ENCODE measurements around the gene SLC35E3. TPM values are rescaled to one million over a fixed set of nuclear protein-coding genes. Genes with fewer than 3 reads are reported as not detected.
"Not testable (repeated sequence)": the region's sequence is repeated elsewhere in the genome, so short reads cannot be mapped to it uniquely, and the experiment has no call there.

SLC35E3 gene
- total and polyA plus RNA-seq, 12 donors: 2.7 to 23.1 (median 10.9) TPM

DNA sequence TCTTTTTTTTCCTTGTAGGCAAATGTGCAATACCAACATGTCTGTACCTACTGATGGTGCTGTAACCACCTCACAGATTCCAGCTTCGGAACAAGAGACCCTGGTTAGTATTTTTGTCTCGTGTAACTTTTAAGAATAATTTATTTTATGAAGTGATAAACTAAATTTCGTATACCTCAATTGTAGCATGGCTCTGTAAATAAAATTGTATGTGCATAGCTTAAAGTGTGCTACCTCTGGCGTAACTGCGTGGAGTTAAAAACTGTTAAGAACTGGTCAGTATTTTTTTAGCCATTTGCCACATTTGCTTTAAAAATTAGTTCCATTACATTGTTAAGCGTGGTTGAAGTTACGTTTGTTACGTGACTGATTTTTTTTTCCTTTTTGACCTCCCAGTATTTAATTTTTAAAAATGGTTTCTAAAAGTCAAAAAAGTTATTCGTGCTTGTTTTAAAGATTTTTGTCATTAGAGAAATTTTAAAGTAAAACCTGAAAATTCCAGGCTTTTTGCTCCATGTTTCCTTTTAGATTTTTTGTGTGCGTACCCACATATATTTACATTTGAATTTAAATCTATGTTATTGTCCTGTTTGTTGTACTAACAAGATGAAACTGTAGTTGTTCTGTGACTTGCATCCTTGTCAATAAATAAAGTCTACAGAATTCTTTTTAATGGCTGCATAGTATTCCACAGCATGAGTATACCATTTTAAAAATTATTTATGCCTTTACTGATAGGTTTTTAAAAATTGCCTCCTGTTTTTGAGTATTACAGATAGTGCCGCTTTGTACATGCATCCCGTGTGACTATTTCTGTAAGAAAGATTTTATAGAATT is 63.4 kb downstream of the SLC35E3 start:
- peaks cover 0 to 25% of the 10 kb centered on the region in 2 donors for H3K36me3 ChIP-seq (replicated peaks in 1 of 2)

DNA sequence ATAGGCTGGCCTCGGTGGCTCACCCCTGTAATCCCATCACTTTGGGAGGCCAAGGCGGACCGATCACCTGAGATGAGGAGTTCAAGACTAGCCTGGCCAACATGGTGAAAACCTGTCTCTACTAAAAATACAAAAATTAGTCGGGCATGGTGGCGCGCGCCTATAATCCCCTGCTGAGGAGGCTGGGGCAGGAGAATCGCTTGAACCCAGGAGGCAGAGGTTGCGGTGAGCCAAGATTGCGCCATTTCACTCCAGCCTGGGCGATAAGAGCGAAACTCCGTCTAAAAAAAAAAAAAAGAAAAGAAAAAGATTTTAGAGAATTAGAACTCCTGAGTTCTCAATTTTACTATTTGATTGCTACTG is 64.0 kb downstream of the SLC35E3 start:
- peak overlapping the region in 1 of 4 donors; percentile 87 for H3K4me3 ChIP-seq
- not testable (repeated sequence) for H3K27me3 ChIP-seq; DNase-seq; H3K9me3 ChIP-seq (replicated peaks in 1 of 3)
- intact Hi-C loops (cut with DNase I): loop anchor here in 1 of 2 donors (10.0 kb wide), 1 partner anchor 65 kb away; the partner anchor contains the start of gene SLC35E3
- peaks cover 0 to 31% of the 10 kb centered on the region in 2 donors for H3K36me3 ChIP-seq (replicated peaks in 1 of 2)
- peak overlapping the region in 1 of 5 donors; percentile 2 for H3K27ac ChIP-seq
- H3K4me1 ChIP-seq (replicated peaks in 1 of 2): peaks cover 16 to 52% of the 10 kb centered on the region in 2 donors
- 94 to 99% (median 96%) methylated on average over 13 of the region's 13 CpGs for WGBS, 4 donors

More for the DNA sequence above, 63.4 kb downstream of the SLC35E3 start:
- Histone ChIP-seq H3K4me1 (replicated peaks in 1 of 2) (peaks cover 16 to 46% of the 10 kb centered on the region in 2 donors), H3K27ac (peak overlapping the region; percentile 95 to 100 (median 99)), H3K9me3 (replicated peaks in 1 of 3) (no peaks in the 10 kb centered on the region), H3K4me3 (peak overlapping the region; percentile 74 to 89 (median 88)), H3K27me3 (no peaks in the 10 kb centered on the region)
- intact Hi-C loops (cut with DNase I): loop anchor here in 1 of 2 donors (10.0 kb wide), 1 partner anchor 65 kb away; the partner anchor contains the start of gene SLC35E3
- no peak for TF ChIP-seq POLR2A (IDR thresholded peaks at IDR 0.05)
- TF ChIP-seq, protein P1, sequence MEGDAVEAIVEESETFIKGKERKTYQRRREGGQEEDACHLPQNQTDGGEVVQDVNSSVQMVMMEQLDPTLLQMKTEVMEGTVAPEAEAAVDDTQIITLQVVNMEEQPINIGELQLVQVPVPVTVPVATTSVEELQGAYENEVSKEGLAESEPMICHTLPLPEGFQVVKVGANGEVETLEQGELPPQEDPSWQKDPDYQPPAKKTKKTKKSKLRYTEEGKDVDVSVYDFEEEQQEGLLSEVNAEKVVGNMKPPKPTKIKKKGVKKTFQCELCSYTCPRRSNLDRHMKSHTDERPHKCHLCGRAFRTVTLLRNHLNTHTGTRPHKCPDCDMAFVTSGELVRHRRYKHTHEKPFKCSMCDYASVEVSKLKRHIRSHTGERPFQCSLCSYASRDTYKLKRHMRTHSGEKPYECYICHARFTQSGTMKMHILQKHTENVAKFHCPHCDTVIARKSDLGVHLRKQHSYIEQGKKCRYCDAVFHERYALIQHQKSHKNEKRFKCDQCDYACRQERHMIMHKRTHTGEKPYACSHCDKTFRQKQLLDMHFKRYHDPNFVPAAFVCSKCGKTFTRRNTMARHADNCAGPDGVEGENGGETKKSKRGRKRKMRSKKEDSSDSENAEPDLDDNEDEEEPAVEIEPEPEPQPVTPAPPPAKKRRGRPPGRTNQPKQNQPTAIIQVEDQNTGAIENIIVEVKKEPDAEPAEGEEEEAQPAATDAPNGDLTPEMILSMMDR (IDR thresholded peaks at IDR 0.05): no peak
- DNase-seq: no peak
- WGBS, 4 donors: 71 to 76% (median 75%) methylated on average over 12 of the region's 12 CpGs

DNA sequence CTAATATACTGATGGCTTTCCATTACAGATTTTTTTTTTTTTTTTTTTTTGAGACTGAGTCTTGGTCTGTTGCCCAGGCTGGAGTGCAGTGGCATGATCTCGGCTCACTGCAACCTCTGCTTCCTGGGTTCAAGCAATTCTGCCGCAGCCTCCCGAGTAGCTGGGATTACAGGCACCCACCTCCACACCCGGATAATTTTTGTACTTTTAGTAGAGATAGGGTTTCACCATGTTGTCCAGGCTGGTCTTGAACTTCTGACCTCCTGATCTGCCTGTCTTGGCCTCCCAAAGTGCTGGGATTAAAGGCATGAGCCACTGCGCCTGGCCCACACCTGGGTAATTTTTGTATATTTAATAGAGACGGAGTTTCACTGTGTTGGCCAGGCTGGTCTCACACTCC is 65.6 kb downstream of the SLC35E3 start:
- intact Hi-C loops (cut with DNase I): loop anchor here in 1 of 2 donors (10.0 kb wide), 1 partner anchor 67 kb away; the partner anchor contains the start of gene SLC35E3
- H3K4me3 ChIP-seq; H3K9me3 ChIP-seq (replicated peaks in 1 of 3); H3K27me3 ChIP-seq; DNase-seq: not testable (repeated sequence)
- peaks cover 22 to 64% of the 10 kb centered on the region in 2 donors for H3K4me1 ChIP-seq (replicated peaks in 1 of 2)
- peaks cover 0 to 46% of the 10 kb centered on the region in 2 donors for H3K36me3 ChIP-seq (replicated peaks in 1 of 2)
- H3K27ac ChIP-seq: peak overlapping the region in 1 of 5 donors; percentile 24
- WGBS, 4 donors: 65 to 82% (median 77%) methylated on average over 6 of the region's 6 CpGs

DNA sequence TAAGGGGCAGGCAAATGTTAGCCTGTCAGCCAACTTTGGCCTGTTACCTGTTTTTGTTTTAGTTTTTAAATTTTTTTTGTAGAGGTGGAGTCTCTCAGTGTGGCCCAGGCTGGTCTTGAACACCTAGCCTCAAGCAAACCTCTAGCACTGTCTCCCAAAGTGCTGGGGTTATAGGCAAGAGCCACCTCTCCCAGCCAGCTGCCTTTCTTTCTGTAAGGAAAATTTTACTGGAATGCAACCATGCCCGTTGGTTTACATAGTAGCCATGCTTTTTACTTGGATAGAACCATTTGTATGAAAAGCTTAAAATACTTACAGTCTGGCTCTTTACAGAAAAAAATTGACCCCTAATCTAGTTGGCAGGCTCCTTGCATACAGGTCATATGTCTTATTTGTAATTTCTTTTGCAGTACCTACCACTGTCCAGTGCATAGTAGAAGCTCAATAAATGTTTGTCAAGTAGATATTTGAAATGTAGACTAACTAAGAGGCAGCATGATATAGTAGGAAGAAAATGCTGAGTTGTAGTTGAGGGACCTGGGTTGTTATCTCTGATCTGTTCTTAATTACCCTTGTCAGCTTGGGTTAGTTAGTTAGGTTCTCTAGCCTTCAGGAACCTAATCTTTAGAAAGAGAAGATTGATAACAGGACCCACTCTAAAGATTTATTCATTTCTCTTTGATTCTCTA is 66.7 kb downstream of the SLC35E3 start:
- Histone ChIP-seq H3K4me3 (no peak overlapping the region), H3K27ac (peak overlapping the region in 2 of 5 donors; percentile 0 to 24), H3K27me3 (no peaks in the 10 kb centered on the region), H3K9me3 (replicated peaks in 1 of 3) (no peaks in the 10 kb centered on the region), H3K36me3 (replicated peaks in 1 of 2) (peaks cover 0 to 57% of the 10 kb centered on the region in 2 donors), H3K4me1 (replicated peaks in 1 of 2) (peaks cover 22 to 64% of the 10 kb centered on the region in 2 donors)
- intact Hi-C loops (cut with DNase I): loop anchor here in 1 of 2 donors (10.0 kb wide), 1 partner anchor 68 kb away; the partner anchor contains the start of gene SLC35E3
- TF ChIP-seq, protein P1 (IDR thresholded peaks at IDR 0.05): no peak
- no peak for TF ChIP-seq POLR2A (IDR thresholded peaks at IDR 0.05)
- no peak for DNase-seq
- 50 to 100% (median 78%) methylated on average over 1 of the region's 1 CpG for WGBS, 4 donors

DNA sequence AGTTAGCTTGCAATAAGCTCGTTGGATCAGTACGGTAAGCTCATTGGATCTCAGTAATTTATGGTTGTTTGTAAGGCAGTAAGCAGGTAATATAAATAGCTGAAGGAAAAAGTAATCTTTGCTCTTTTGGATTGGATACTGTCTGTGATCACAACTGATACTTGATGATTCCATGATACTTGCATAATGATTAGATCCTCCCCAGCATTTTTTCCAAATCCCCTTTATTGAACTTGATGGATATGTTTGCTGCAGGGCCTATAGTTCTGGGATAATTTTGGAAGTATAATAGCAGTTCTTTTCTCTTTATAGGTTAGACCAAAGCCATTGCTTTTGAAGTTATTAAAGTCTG is 67.2 kb downstream of the SLC35E3 start:
- H3K4me3 ChIP-seq: no peak overlapping the region
- DNase-seq: no peak
- intact Hi-C loops (cut with DNase I): loop anchor here in 1 of 2 donors (10.0 kb wide), 1 partner anchor 68 kb away; the partner anchor contains the start of gene SLC35E3
- peaks cover 0 to 62% of the 10 kb centered on the region in 2 donors for H3K36me3 ChIP-seq (replicated peaks in 1 of 2)
- no peak for TF ChIP-seq POLR2A (IDR thresholded peaks at IDR 0.05)
- TF ChIP-seq, protein P1 (IDR thresholded peaks at IDR 0.05): no peak
- H3K27me3 ChIP-seq: no peaks in the 10 kb centered on the region
- peaks cover 22 to 64% of the 10 kb centered on the region in 2 donors for H3K4me1 ChIP-seq (replicated peaks in 1 of 2)
- no peak overlapping the region for H3K27ac ChIP-seq
- 48 to 85% (median 61%) methylated on average over 2 of the region's 2 CpGs for WGBS, 4 donors
- H3K9me3 ChIP-seq (replicated peaks in 1 of 3): no peaks in the 10 kb centered on the region
